Body of pancreas (tissue), 4 donors: Measurements from ENCODE around the gene ISCA1. TPM values are rescaled to one million over a fixed set of nuclear protein-coding genes. Genes with fewer than 3 reads are reported as not detected.
"Not testable (repeated sequence)": the region's sequence is repeated elsewhere in the genome, so short reads cannot be mapped to it uniquely, and the experiment has no call there.

Experiments used
- ATAC-seq: fragments of 150-250 bp; one replicate; pipeline ENCODE4 v1.9.1; 2016
- DNase-seq, 4 donors: peaks; one replicate each; pipeline ENCODE4 v3.0.0-alpha.2; 2019
- H3K27ac ChIP-seq, 4 donors: fragments of 200-600 bp; sonication (generic); 1 replicate in 3 of 4; 2 replicates in 1 of 4; pipeline versions ENCODE4 v1.5.1 to v1.6.1; 2016 to 2019; ENCODE audit warnings: mild to moderate bottlenecking in 1 of 4, mixed read lengths in 1 of 4, moderate library complexity in 1 of 4
- H3K27me3 ChIP-seq, 2 donors: fragments of 200-600 bp; sonication (generic); one replicate each; pipeline ENCODE4 v1.6.0; 2016; ENCODE audit warnings: mild to moderate bottlenecking in 1 of 2
- H3K36me3 ChIP-seq, 2 donors: fragments of 200-600 bp; sonication (generic); replicated peaks in 1 of 2; 2 replicates each; pipeline ENCODE4 v1.5.1; 2016; ENCODE audit warnings: low read depth in 2 of 2; ENCODE audit not compliant: insufficient read depth in 1 of 2
- H3K4me1 ChIP-seq: fragments of 200-600 bp; sonication (generic); one replicate; pipeline ENCODE4 v1.6.0; 2016
- H3K4me3 ChIP-seq, 2 donors: fragments of 200-600 bp; sonication (generic); 1 replicate in 1 of 2; 2 replicates in 1 of 2; pipeline ENCODE4 v1.5.1; 2016 to 2019
- H3K9me3 ChIP-seq, 3 donors: fragments of 200-600 bp; sonication (generic); 1 replicate in 2 of 3; 2 replicates in 1 of 3; pipeline ENCODE4 v1.5.1; 2016
- CTCF ChIP-seq, 7 experiments: fragments of 450-650 bp in 4 of 7; fragments of 200-600 bp in 3 of 7; sonication (generic) in 3 of 7; IDR thresholded peaks; one replicate each; pipeline ENCODE4 v1.5.1; 2016 to 2019; ENCODE audit warnings: antibody characterized with exemption in 7 of 7
- POLR2A ChIP-seq, 3 donors: fragments of 450-650 bp; IDR thresholded peaks; one replicate each; pipeline ENCODE4 v1.6.1; 2016; ENCODE audit warnings: antibody characterized with exemption in 3 of 3, mild to moderate bottlenecking in 2 of 3
- WGBS, 2 donors: methylation state at CpG; one replicate each; pipeline ENCODE4 v1.1.5; 2017; 5-methylcytosine and 5-hydroxymethylcytosine counted together
- intact Hi-C: fragments of 100-400 bp; cut with DNase I; formaldehyde crosslinking; loops from one replicate; pipeline ENCODE4 v1.15.1; 2023
- total RNA-seq, 2 donors: library from RNA; depleted of rRNA; stranded (reverse); fragments of >200 nt; gene quantifications; one replicate each; pipeline ENCODE4 v1.1.0, GENCODE V29; 2016

Gene ISCA1
- total RNA-seq, 2 donors from 2014 or later, result 19.4 to 21.0 TPM

- no peak for TF ChIP-seq CTCF (IDR thresholded peaks at IDR 0.05)
- TF ChIP-seq POLR2A (IDR thresholded peaks at IDR 0.05), result no peak
- WGBS, 2 donors, result 95 to 96% methylated on average over 4 of the region's 4 CpGs
- H3K9me3 ChIP-seq, result no peaks in the 10 kb centered on the region
- H3K4me3 ChIP-seq, result no peak overlapping the region
- H3K4me1 ChIP-seq, result no peaks in the 10 kb centered on the region
- no peak overlapping the region for H3K27ac ChIP-seq
- H3K27me3 ChIP-seq, result no peaks in the 10 kb centered on the region
- DNase-seq (no peak), ATAC-seq (no peak)
- H3K36me3 ChIP-seq, result peaks cover 6 to 39% of the 10 kb centered on the region in 2 donors
- intact Hi-C loops, result no loop called here
Observed at GRCh38 chr9:86318187-86318586, 35.8 kb upstream of the ISCA1 start.

- TF ChIP-seq CTCF (IDR thresholded peaks at IDR 0.05) (no peak), POLR2A (IDR thresholded peaks at IDR 0.05) (no peak)
- DNase-seq (no peak), ATAC-seq (no peak)
- no peaks in the 10 kb centered on the region for H3K27me3 ChIP-seq
- H3K9me3 ChIP-seq, result no peaks in the 10 kb centered on the region
- no peaks in the 10 kb centered on the region for H3K4me1 ChIP-seq
- H3K27ac ChIP-seq, result no peak overlapping the region
- H3K4me3 ChIP-seq, result no peak overlapping the region
- H3K36me3 ChIP-seq, result peaks cover 6 to 29% of the 10 kb centered on the region in 2 donors
- intact Hi-C loops, result no loop called here
- WGBS, 2 donors, result 46 to 69% methylated on average over 2 of the region's 2 CpGs
Observed at GRCh38 chr9:86315078-86315477, 32.7 kb upstream of the ISCA1 start.

- ATAC-seq, DNase-seq: not testable (repeated sequence)
- WGBS, 2 donors, result 96 to 100% methylated on average over 2 of the region's 2 CpGs
Observed at GRCh38 chr9:86312959-86313358, 30.6 kb upstream of the ISCA1 start.

GRCh38 chr9:86308687-86309086 lies 26.3 kb upstream of the ISCA1 start:
- DNase-seq, result no peak
- intact Hi-C loops, result no loop called here
- Histone ChIP-seq H3K4me1 (no peaks in the 10 kb centered on the region), H3K4me3 (no peak overlapping the region), H3K36me3 (peaks cover 0 to 39% of the 10 kb centered on the region in 2 donors), H3K27ac (no peak overlapping the region), H3K27me3 (no peaks in the 10 kb centered on the region), H3K9me3 (no peaks in the 10 kb centered on the region)
- TF ChIP-seq CTCF (IDR thresholded peaks at IDR 0.05) (no peak), POLR2A (IDR thresholded peaks at IDR 0.05) (no peak)
- WGBS, 2 donors, result 81 to 95% methylated on average over 1 of the region's 1 CpG
- ATAC-seq, result no peak

More at GRCh38 chr9:86312959-86313358, 30.6 kb upstream of the ISCA1 start:
- H3K4me1 ChIP-seq, H3K9me3 ChIP-seq, H3K4me3 ChIP-seq, H3K27me3 ChIP-seq, intact Hi-C loops, H3K27ac ChIP-seq: not testable (repeated sequence)
- peaks cover 6 to 30% of the 10 kb centered on the region in 2 donors for H3K36me3 ChIP-seq

GRCh38 chr9:86304236-86304730 lies 21.9 kb upstream of the ISCA1 start:
- H3K27me3 ChIP-seq, result no peaks in the 10 kb centered on the region
- peak in 1 of 4 donors; percentile 28 for DNase-seq
- WGBS, 2 donors, result 47 to 58% methylated on average over 3 of the region's 3 CpGs
- ATAC-seq, result no peak
- no peaks in the 10 kb centered on the region for H3K4me1 ChIP-seq
- H3K4me3 ChIP-seq, result no peak overlapping the region
- H3K36me3 ChIP-seq, result peaks cover 10 to 50% of the 10 kb centered on the region in 2 donors
- H3K27ac ChIP-seq, result no peak overlapping the region
- TF ChIP-seq POLR2A (IDR thresholded peaks at IDR 0.05) (no peak), CTCF (IDR thresholded peaks at IDR 0.05) (no peak)
- intact Hi-C loops, result no loop called here
- no peaks in the 10 kb centered on the region for H3K9me3 ChIP-seq
